ENCODE results near the gene ERG28. TPM values are rescaled to one million over a fixed set of nuclear protein-coding genes. Genes with fewer than 3 reads are reported as not detected.

The ERG28 gene
- polyA plus RNA-seq, 1 of the 3 experiments (the other 2 are of a cell fraction): 14.8 TPM

DNA sequence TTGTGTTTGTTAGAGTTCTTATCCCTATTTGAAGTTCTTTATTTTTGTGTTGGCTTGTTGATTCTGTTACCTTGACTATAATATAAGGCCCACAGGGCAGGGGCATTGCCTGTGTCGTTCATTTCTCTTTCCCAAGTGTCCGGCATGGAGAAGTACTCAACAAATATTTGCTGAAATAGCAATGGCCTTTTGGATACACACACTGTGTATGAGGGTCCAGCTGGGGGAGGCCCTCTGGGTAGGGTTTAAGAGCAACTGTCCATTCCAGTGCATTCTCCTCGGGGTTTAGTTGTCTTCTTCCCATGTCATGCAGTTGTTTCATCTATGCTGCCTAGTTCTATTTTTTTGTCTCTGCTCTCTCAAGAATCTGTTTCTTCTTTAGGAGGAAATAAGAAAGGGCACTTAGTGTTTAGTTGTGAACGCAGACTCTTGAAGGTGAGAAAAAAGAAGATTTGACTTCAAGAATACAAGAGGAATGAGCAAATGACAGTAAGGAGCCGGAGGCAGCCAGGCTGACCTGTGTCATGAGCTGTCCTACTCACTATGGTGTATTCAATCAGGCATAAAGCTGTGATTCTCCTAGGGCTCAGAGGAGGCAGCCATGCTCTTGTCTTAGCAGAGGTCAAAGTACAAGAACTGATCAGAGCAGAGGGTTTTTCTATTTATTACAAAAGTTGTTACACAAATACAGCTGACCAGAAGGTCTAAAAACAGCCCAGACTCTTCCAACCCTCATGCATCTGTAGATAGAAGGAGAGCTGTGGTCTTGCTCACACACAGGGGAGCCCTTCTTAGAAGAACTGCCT lies 10.2 kb downstream of the ERG28 start:
- TF ChIP-seq PBX3 (IDR thresholded peaks at IDR 0.05) (no peak), CTCF (IDR thresholded peaks at IDR 0.05) (no peak), FOXM1 (IDR thresholded peaks at IDR 0.05; ENCODE audit: low read depth) (no peak), IRF3 (IDR thresholded peaks at IDR 0.05; ENCODE audit: low read depth, low read length) (no peak), RXRA (IDR thresholded peaks at IDR 0.05; ENCODE audit: borderline replicate concordance, low read depth) (no peak), RFX5 (IDR thresholded peaks at IDR 0.05; ENCODE audit: low read length) (no peak), FOSL2 (IDR thresholded peaks at IDR 0.05; ENCODE audit: borderline replicate concordance, low read depth) (no peak), REST (IDR thresholded peaks at IDR 0.05; ENCODE audit: low read depth, low read length) (no peak), TAF1 (IDR thresholded peaks at IDR 0.05; ENCODE audit: borderline replicate concordance, low read depth, low read length) (no peak), NFIC (IDR thresholded peaks at IDR 0.05; ENCODE audit: borderline replicate concordance) (no peak), TEAD4 (IDR thresholded peaks at IDR 0.05; ENCODE audit: borderline replicate concordance, insufficient read depth) (no peak), EP300 (IDR thresholded peaks at IDR 0.05; ENCODE audit: borderline replicate concordance in 1 of 2, low read depth in 1 of 2, low read length in 1 of 2) (no peak), MXI1 (IDR thresholded peaks at IDR 0.05; ENCODE audit: low read depth, low read length) (no peak), SMC3 (IDR thresholded peaks at IDR 0.05; ENCODE audit: low read depth, low read length) (no peak), ELF1 (IDR thresholded peaks at IDR 0.05) (no peak)
- TF ChIP-seq, protein P1, sequence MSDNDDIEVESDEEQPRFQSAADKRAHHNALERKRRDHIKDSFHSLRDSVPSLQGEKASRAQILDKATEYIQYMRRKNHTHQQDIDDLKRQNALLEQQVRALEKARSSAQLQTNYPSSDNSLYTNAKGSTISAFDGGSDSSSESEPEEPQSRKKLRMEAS (IDR thresholded peaks at IDR 0.05; ENCODE audit: low read depth): no peak
- ChIA-PET POLR2A (interaction anchor here (0.6 kb wide), 1 partner anchor 79 kb away, joined by 3 read pairs; no protein-coding TSS in a partner anchor), CTCF (interaction anchor here (0.8 to 11.4 kb wide), 6 partner anchors 11 to 162 kb away, joined by 3 to 439 read pairs (median 3); partner anchors contain the start of genes FLVCR2 and TTLL5)
- H3K36me3 ChIP-seq (replicated peaks in 1 of 2; ENCODE audit: control insufficient read depth in 1 of 2, insufficient read depth in 2 of 2, low read length in 1 of 2): peaks cover 31 to 33% of the 10 kb centered on the region in 2 experiments
- no peaks in the 10 kb centered on the region for H3K4me1 ChIP-seq (ENCODE audit: control insufficient read depth in 1 of 2, insufficient read depth in 2 of 2, low read depth in 1 of 2, low read length in 1 of 2)
- H3F3A ChIP-seq (replicated peaks; ENCODE audit: insufficient read depth): peaks cover 6% of the 10 kb centered on the region
- no peaks in the 10 kb centered on the region for H3K9me3 ChIP-seq
- no peaks in the 10 kb centered on the region for H3K9me2 ChIP-seq
- no peak overlapping the region for H2AFZ ChIP-seq (ENCODE audit: low read depth)
- H3K27me3 ChIP-seq (ENCODE audit: insufficient read depth): no peaks in the 10 kb centered on the region
- peaks cover 4% of the 10 kb centered on the region; the same call in 1 of the 2 replicates for H4K20me1 ChIP-seq (ENCODE audit: insufficient read depth)
- H3K4me3 ChIP-seq (ENCODE audit: low read depth in 2 of 2, low read length in 1 of 2): no peak overlapping the region
- no peaks in the 10 kb centered on the region for H3K79me2 ChIP-seq (ENCODE audit: insufficient read depth)
- no peak for DNase-seq
- H3K27ac ChIP-seq (ENCODE audit: low read depth in 2 of 2, low read length in 1 of 2): no peak overlapping the region
- no peak overlapping the region for H3K9ac ChIP-seq
- WGBS (ENCODE audit: low lambda C conversion rate): 93% methylated on average over 5 of the region's 5 CpGs
- no peak overlapping the region for H3K4me2 ChIP-seq

All from SK-N-SH (cell line).